CD4-positive, alpha-beta T cell treated with Interleukin-6 for 4 hours (primary cell): ENCODE results near the gene LIG1.

Experiments
- DNase-seq: peaks from one replicate; pipeline ENCODE4 v3.0.0-alpha.2; 2020; ENCODE audit warnings: mixed read lengths

Gene LIG1

DNA sequence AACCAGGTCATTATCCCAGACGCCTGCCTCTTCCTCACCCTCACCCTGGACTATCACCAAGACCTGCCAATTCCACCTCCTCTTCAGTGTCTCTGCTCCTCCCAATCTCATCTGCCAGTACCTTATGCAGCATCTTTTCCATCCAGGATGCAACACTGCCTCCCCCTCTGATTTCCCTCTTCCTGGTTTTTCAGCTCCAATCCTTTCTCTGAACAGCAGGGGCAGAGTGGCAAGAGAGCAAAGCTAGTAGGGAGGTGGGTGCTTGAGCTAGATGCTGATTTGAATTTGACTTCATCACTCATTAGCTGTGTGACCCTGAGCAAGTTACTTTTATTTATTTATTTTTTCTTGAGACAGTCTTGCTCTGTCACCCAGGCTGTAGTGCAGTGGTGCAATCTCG lies 100.7 kb downstream of the LIG1 start:
- no peak for DNase-seq
